ENCODE measurements around the gene THSD4. TPM values are rescaled to one million over a fixed set of nuclear protein-coding genes. Genes with fewer than 3 reads are reported as not detected.

The THSD4 gene
- polyA plus RNA-seq, 2 of the 4 experiments (the other 2 are of a cell fraction), result 15.8 to 40.7 TPM

GRCh38 chr15:71701808-71702207 is 586.5 kb downstream of the THSD4 start (continued):
- no peak for TF ChIP-seq HDAC2 (IDR thresholded peaks at IDR 0.05)
- TF ChIP-seq RFX5 (IDR thresholded peaks at IDR 0.05), result no peak
- TF ChIP-seq TFCP2L1 (CRISPR knock-in tag; IDR thresholded peaks at IDR 0.05), result no peak
- TF ChIP-seq RARB (CRISPR knock-in tag; IDR thresholded peaks at IDR 0.05), result no peak
- TF ChIP-seq RAD21 (conservative IDR thresholded peaks at IDR 0.05 in 1 of 2, IDR thresholded peaks at IDR 0.05 in 1 of 2), result no peak

GRCh38 chr15:71702496-71702895 is 587.2 kb downstream of the THSD4 start:
- Histone ChIP-seq H3K4me3 (no peak overlapping the region), H3K4me2 (no peak overlapping the region), H3K9me3 (no peaks in the 10 kb centered on the region), H3K27ac (no peak overlapping the region), H3K4me1 (peaks cover 4% of the 10 kb centered on the region; the same call in 1 of the 3 replicates)
- FAIRE-seq (no peak), ATAC-seq (no peak), DNase-seq (ENCODE audit: low read depth in 1 of 2, low spot score in 1 of 2) (no peak)
- WGBS (ENCODE audit: missing lambda C conversion rate), result 91% methylated on average over 2 of the region's 2 CpGs
- CTCF ChIA-PET, result interaction anchor here (0.6 kb wide), 1 partner anchor 195 kb away, joined by 3 read pairs; no protein-coding TSS in a partner anchor
- POLR2A ChIA-PET, result no interaction called here
- TF ChIP-seq MAFK (IDR thresholded peaks at IDR 0.05; ENCODE audit: partially characterized antibody) (no peak), KDM1A (IDR thresholded peaks at IDR 0.05; ENCODE audit: low read depth) (no peak)

- FAIRE-seq (no peak), ATAC-seq (no peak), DNase-seq (ENCODE audit: low read depth in 1 of 2, low spot score in 1 of 2) (no peak)
- Histone ChIP-seq H3K4me2 (no peak overlapping the region), H3K27ac (no peak overlapping the region), H3K4me3 (no peak overlapping the region), H3K4me1 (peaks cover 4% of the 10 kb centered on the region; the same call in 1 of the 3 replicates), H3K9me3 (no peaks in the 10 kb centered on the region)
- TF ChIP-seq USF2 (IDR thresholded peaks at IDR 0.05) (no peak), EHMT2 (IDR thresholded peaks at IDR 0.05; ENCODE audit: low read depth) (no peak), RFX5 (IDR thresholded peaks at IDR 0.05) (no peak), CBX8 (IDR thresholded peaks at IDR 0.05) (no peak), POLR2AphosphoS2 (conservative IDR thresholded peaks at IDR 0.05; ENCODE audit: low read length) (no peak), HOXB5 (CRISPR knock-in tag; IDR thresholded peaks at IDR 0.05) (no peak), MAZ (IDR thresholded peaks at IDR 0.05; ENCODE audit: borderline replicate concordance, low read depth, low read length) (no peak), GATA3 (IDR thresholded peaks at IDR 0.05; ENCODE audit: borderline replicate concordance) (no peak), MAX (IDR thresholded peaks at IDR 0.05) (no peak), E2F6 (IDR thresholded peaks at IDR 0.05; ENCODE audit: borderline replicate concordance, low read depth) (no peak), HES2 (IDR thresholded peaks at IDR 0.05) (no peak), PHF8 (IDR thresholded peaks at IDR 0.05; ENCODE audit: borderline replicate concordance, low read depth) (no peak), FOXS1 (CRISPR knock-in tag; IDR thresholded peaks at IDR 0.05) (no peak), ESRRA (IDR thresholded peaks at IDR 0.05; ENCODE audit: borderline replicate concordance, low read length) (no peak), JUNB (IDR thresholded peaks at IDR 0.05) (no peak), ZFP36 (IDR thresholded peaks at IDR 0.05; ENCODE audit: borderline replicate concordance, partially characterized antibody) (no peak)
- CTCF ChIA-PET, result interaction anchor here (0.6 to 1.4 kb wide), 3 partner anchors 25 to 27 kb away, joined by 3 read pairs; no protein-coding TSS in a partner anchor
- WGBS (ENCODE audit: missing lambda C conversion rate), result 89% methylated on average over 6 of the region's 6 CpGs
- POLR2A ChIA-PET, result no interaction called here
These were observed 589.9 kb downstream of the THSD4 start for GRCh38 chr15:71705151-71705550.

Data from A549 (cell line).